GM12864 (cell line): ENCODE results near the gene ACTMAP.
"Not testable (repeated sequence)": the region's sequence is repeated elsewhere in the genome, so short reads cannot be mapped to it uniquely, and the experiment has no call there.

Source experiments
- DNase-seq: peaks from one replicate; pipeline ENCODE4 v3.0.0-alpha.2; 2011; ENCODE audit warnings: low read depth
- H3K4me3 ChIP-seq: 2 replicates; pipeline ENCODE4 v1.5.1; 2011; ENCODE audit warnings: mild to moderate bottlenecking, low read depth, low read length, control low read depth
- CTCF ChIP-seq: IDR thresholded peaks from 2 replicates; pipeline ENCODE4 v1.5.1; 2011; ENCODE audit warnings: low read depth, mild to moderate bottlenecking, moderate library complexity, low read length, control low read depth, inconsistent platforms; ENCODE audit errors: missing control alignments

The ACTMAP gene

GRCh38 chr19:40737102-40737644 is 13.1 kb downstream of the ACTMAP start:
- DNase-seq: no peak
- H3K4me3 ChIP-seq: no peak overlapping the region
- TF ChIP-seq CTCF: no peak

GRCh38 chr19:40736661-40737060 is 13.6 kb downstream of the ACTMAP start:
- H3K4me3 ChIP-seq: no peak overlapping the region
- DNase-seq: no peak
- no peak for TF ChIP-seq CTCF

GRCh38 chr19:40735013-40735771 is 15.1 kb downstream of the ACTMAP start:
- no peak for DNase-seq
- no peak for TF ChIP-seq CTCF

GRCh38 chr19:40733149-40733548 is 17.1 kb downstream of the ACTMAP start:
- TF ChIP-seq CTCF: no peak
- no peak overlapping the region for H3K4me3 ChIP-seq
- DNase-seq: no peak

More at GRCh38 chr19:40735013-40735771, 15.1 kb downstream of the ACTMAP start:
- H3K4me3 ChIP-seq: no peak overlapping the region

GRCh38 chr19:40732304-40732703 is 18.0 kb downstream of the ACTMAP start:
- not testable (repeated sequence) for H3K4me3 ChIP-seq, DNase-seq

- DNase-seq, H3K4me3 ChIP-seq: not testable (repeated sequence)
These were observed 20.2 kb downstream of the ACTMAP start for GRCh38 chr19:40730065-40730464.

GRCh38 chr19:40726279-40726678 is 24.0 kb downstream of the ACTMAP start:
- H3K4me3 ChIP-seq: no peak overlapping the region
- DNase-seq: no peak
- no peak for TF ChIP-seq CTCF

- H3K4me3 ChIP-seq: no peak overlapping the region
- no peak for DNase-seq
- TF ChIP-seq CTCF: no peak
These were observed 25.4 kb downstream of the ACTMAP start for GRCh38 chr19:40724855-40725254.
